DOHH2 (cell line): ENCODE results near the gene HDAC8.

Source experiments
- H3F3A ChIP-seq: fragments of 200-600 bp; sonication (generic), shearing (Covaris generic); 2 replicates; pipeline ENCODE4 v1.6.0; 2016; ENCODE audit warnings: antibody characterized with exemption, mild to moderate bottlenecking; ENCODE audit not compliant: control insufficient read depth, insufficient read depth
- H3K27ac ChIP-seq: fragments of 200-600 bp; sonication (generic); 2 replicates; pipeline ENCODE4 v1.5.1; 2014; ENCODE audit warnings: low read depth, mild to moderate bottlenecking, low read length, moderate library complexity
- H3K27me3 ChIP-seq: fragments of 200-600 bp; sonication (generic); 2 replicates; pipeline ENCODE4 v1.6.1; 2014; ENCODE audit warnings: mild to moderate bottlenecking, low read length, mixed read lengths; ENCODE audit not compliant: control insufficient read depth
- H3K36me3 ChIP-seq: fragments of 200-600 bp; sonication (generic); 2 replicates; pipeline ENCODE4 v1.6.1; 2014; ENCODE audit warnings: mild to moderate bottlenecking, low read length, moderate library complexity, mixed read lengths; ENCODE audit not compliant: control insufficient read depth
- H3K4me1 ChIP-seq: fragments of 200-600 bp; sonication (generic); 2 replicates; pipeline ENCODE4 v1.6.1; 2014; ENCODE audit warnings: mild to moderate bottlenecking, low read length, mixed read lengths; ENCODE audit not compliant: control insufficient read depth
- H3K4me2 ChIP-seq: fragments of 200-600 bp; sonication (generic); 2 replicates; pipeline ENCODE4 v1.6.0; 2014; ENCODE audit warnings: mild to moderate bottlenecking, low read length, moderate library complexity
- H3K4me3 ChIP-seq: fragments of 200-600 bp; sonication (generic); 2 replicates; pipeline ENCODE4 v1.5.1; 2014; ENCODE audit warnings: mild to moderate bottlenecking, low read length, mixed read lengths
- H3K79me2 ChIP-seq: fragments of 200-600 bp; sonication (generic); 2 replicates; pipeline ENCODE4 v1.6.1; 2014; ENCODE audit warnings: mild to moderate bottlenecking, low read length, mixed read lengths; ENCODE audit not compliant: control insufficient read depth
- H3K9me2 ChIP-seq: fragments of 200-600 bp; sonication (generic); replicated peaks from 2 replicates; pipeline ENCODE4 v1.6.1; 2014; ENCODE audit warnings: mild to moderate bottlenecking, low read length, mixed read lengths; ENCODE audit not compliant: control insufficient read depth
- H3K9me3 ChIP-seq: fragments of 200-600 bp; sonication (generic); 2 replicates; pipeline ENCODE4 v1.6.1; 2014; ENCODE audit warnings: antibody characterized with exemption, low read length, mixed read lengths; ENCODE audit not compliant: control insufficient read depth, insufficient read depth
- H4K20me1 ChIP-seq: fragments of 200-600 bp; sonication (generic); 2 replicates; pipeline ENCODE4 v1.6.0; 2014; ENCODE audit warnings: low read depth, mild to moderate bottlenecking, antibody characterized with exemption, low read length, moderate library complexity; ENCODE audit not compliant: control insufficient read depth, insufficient read depth
- CTCF ChIP-seq: fragments of 200-600 bp; sonication (generic); IDR thresholded peaks from one replicate; pipeline ENCODE4 v1.5.1; 2014; ENCODE audit warnings: antibody characterized with exemption, mild to moderate bottlenecking, low read depth, low read length; ENCODE audit not compliant: poor library complexity, severe bottlenecking
- EZH2phosphoT487 ChIP-seq: fragments of 200-600 bp; sonication (generic); IDR thresholded peaks from 2 replicates; pipeline ENCODE4 v1.6.1; 2017; ENCODE audit warnings: borderline replicate concordance, mild to moderate bottlenecking, antibody characterized with exemption, low read length, moderate library complexity, mixed read lengths

The HDAC8 gene

GRCh38 chrX:72399816-72400215 is 172.8 kb downstream of the HDAC8 start:
- no peaks in the 10 kb centered on the region for H3K9me2 ChIP-seq
- no peaks in the 10 kb centered on the region for H3K9me3 ChIP-seq
- H3F3A ChIP-seq: no peaks in the 10 kb centered on the region
- no peaks in the 10 kb centered on the region for H3K79me2 ChIP-seq
- H4K20me1 ChIP-seq: no peaks in the 10 kb centered on the region
- no peaks in the 10 kb centered on the region for H3K36me3 ChIP-seq
- no peaks in the 10 kb centered on the region for H3K4me1 ChIP-seq
- H3K27me3 ChIP-seq: no peaks in the 10 kb centered on the region
- no peak overlapping the region for H3K27ac ChIP-seq
- no peak overlapping the region for H3K4me2 ChIP-seq
- TF ChIP-seq EZH2phosphoT487 (no peak), CTCF (no peak)
- H3K4me3 ChIP-seq: no peak overlapping the region

- Histone ChIP-seq H3K27ac (no peak overlapping the region), H3K4me2 (no peak overlapping the region), H3K4me3 (no peak overlapping the region), H3K9me2 (no peaks in the 10 kb centered on the region), H3F3A (no peaks in the 10 kb centered on the region), H3K4me1 (no peaks in the 10 kb centered on the region), H3K79me2 (no peaks in the 10 kb centered on the region), H3K27me3 (no peaks in the 10 kb centered on the region), H3K36me3 (no peaks in the 10 kb centered on the region), H3K9me3 (no peaks in the 10 kb centered on the region), H4K20me1 (no peaks in the 10 kb centered on the region)
- no peak for TF ChIP-seq CTCF
- no peak for TF ChIP-seq EZH2phosphoT487
Observed at GRCh38 chrX:72396117-72396516, 176.5 kb downstream of the HDAC8 start.

- Histone ChIP-seq H3K4me1 (no peaks in the 10 kb centered on the region), H3K4me3 (no peak overlapping the region), H3K79me2 (no peaks in the 10 kb centered on the region), H3K27me3 (no peaks in the 10 kb centered on the region), H3K27ac (no peak overlapping the region), H3K9me3 (no peaks in the 10 kb centered on the region), H3F3A (no peaks in the 10 kb centered on the region), H4K20me1 (no peaks in the 10 kb centered on the region), H3K9me2 (no peaks in the 10 kb centered on the region), H3K36me3 (no peaks in the 10 kb centered on the region), H3K4me2 (no peak overlapping the region)
- TF ChIP-seq EZH2phosphoT487: no peak
- no peak for TF ChIP-seq CTCF
Observed at GRCh38 chrX:72395237-72395636, 177.4 kb downstream of the HDAC8 start.
